GM08714 (cell line): Measurements from ENCODE around the gene PPP2R5B.
A peak's percentile ranks its signal among the peaks of the same experiment; 100 is the strongest.

ENCODE experiments used
- H3K4me3 ChIP-seq: fragments of 200-500 bp; sonication (Bioruptor generic); 2 replicates; pipeline ENCODE4 v1.5.1; 2014; ENCODE audit warnings: mild to moderate bottlenecking, low read length, inconsistent platforms
- ZNF274 ChIP-seq: IDR thresholded peaks from 2 replicates; pipeline ENCODE4 v1.6.1; 2012; ENCODE audit warnings: mild to moderate bottlenecking, low read depth, low read length

PPP2R5B gene

GRCh38 chr11:64921384-64921783 is 3.1 kb upstream of the PPP2R5B start:
- TF ChIP-seq ZNF274: no peak
- H3K4me3 ChIP-seq: no peak overlapping the region

GRCh38 chr11:64923151-64923661 is 1.3 kb upstream of the PPP2R5B start:
- TF ChIP-seq ZNF274: no peak
- H3K4me3 ChIP-seq: no peak overlapping the region

GRCh38 chr11:64924910-64925284 is 408 bp downstream of the PPP2R5B start:
- no peak for TF ChIP-seq ZNF274
- H3K4me3 ChIP-seq: peak overlapping the region; percentile 66; the same call in 1 of the 2 replicates

GRCh38 chr11:64925536-64926436 is 1.3 kb downstream of the PPP2R5B start:
- TF ChIP-seq ZNF274: no peak
- H3K4me3 ChIP-seq: no peak overlapping the region

GRCh38 chr11:64926689-64927088 is 2.2 kb downstream of the PPP2R5B start:
- H3K4me3 ChIP-seq: no peak overlapping the region
- TF ChIP-seq ZNF274: no peak

GRCh38 chr11:64928957-64929356 is 4.5 kb downstream of the PPP2R5B start:
- no peak for TF ChIP-seq ZNF274

GRCh38 chr11:64929625-64930024 is 5.1 kb downstream of the PPP2R5B start:
- TF ChIP-seq ZNF274: no peak
- H3K4me3 ChIP-seq: no peak overlapping the region

More at GRCh38 chr11:64928957-64929356, 4.5 kb downstream of the PPP2R5B start:
- no peak overlapping the region for H3K4me3 ChIP-seq

- no peak for TF ChIP-seq ZNF274
- H3K4me3 ChIP-seq: no peak overlapping the region
Measured at GRCh38 chr11:64930340-64930739, 5.9 kb downstream of the PPP2R5B start.

- no peak overlapping the region for H3K4me3 ChIP-seq
- no peak for TF ChIP-seq ZNF274
Measured at GRCh38 chr11:64931290-64931689, 6.8 kb downstream of the PPP2R5B start.

- no peak for TF ChIP-seq ZNF274
- no peak overlapping the region for H3K4me3 ChIP-seq
Measured at GRCh38 chr11:64932324-64932723, 7.8 kb downstream of the PPP2R5B start.

GRCh38 chr11:64933213-64933934 is 8.9 kb downstream of the PPP2R5B start:
- TF ChIP-seq ZNF274: no peak
- H3K4me3 ChIP-seq: no peak overlapping the region

GRCh38 chr11:64933935-64934681 is 9.6 kb downstream of the PPP2R5B start:
- no peak overlapping the region for H3K4me3 ChIP-seq
- no peak for TF ChIP-seq ZNF274

- no peak for TF ChIP-seq ZNF274
Measured at GRCh38 chr11:64934682-64935358, 10.3 kb downstream of the PPP2R5B start.

More at GRCh38 chr11:64934682-64935358, 10.3 kb downstream of the PPP2R5B start:
- H3K4me3 ChIP-seq: no peak overlapping the region
